Brain pericyte (primary cell): Measurements from ENCODE around the gene CDC34.
"Not testable (repeated sequence)": the region's sequence is repeated elsewhere in the genome, so short reads cannot be mapped to it uniquely, and the experiment has no call there.

Experiments used
- DNase-seq: peaks from one replicate; pipeline ENCODE4 v3.0.0-alpha.2; 2012; ENCODE audit warnings: low read depth, low spot score

CDC34 gene

GRCh38 chr19:573519-573825 is 41.9 kb downstream of the CDC34 start:
- no peak for DNase-seq

- no peak for DNase-seq
Observed at GRCh38 chr19:574658-575526, 43.3 kb downstream of the CDC34 start.

DNA sequence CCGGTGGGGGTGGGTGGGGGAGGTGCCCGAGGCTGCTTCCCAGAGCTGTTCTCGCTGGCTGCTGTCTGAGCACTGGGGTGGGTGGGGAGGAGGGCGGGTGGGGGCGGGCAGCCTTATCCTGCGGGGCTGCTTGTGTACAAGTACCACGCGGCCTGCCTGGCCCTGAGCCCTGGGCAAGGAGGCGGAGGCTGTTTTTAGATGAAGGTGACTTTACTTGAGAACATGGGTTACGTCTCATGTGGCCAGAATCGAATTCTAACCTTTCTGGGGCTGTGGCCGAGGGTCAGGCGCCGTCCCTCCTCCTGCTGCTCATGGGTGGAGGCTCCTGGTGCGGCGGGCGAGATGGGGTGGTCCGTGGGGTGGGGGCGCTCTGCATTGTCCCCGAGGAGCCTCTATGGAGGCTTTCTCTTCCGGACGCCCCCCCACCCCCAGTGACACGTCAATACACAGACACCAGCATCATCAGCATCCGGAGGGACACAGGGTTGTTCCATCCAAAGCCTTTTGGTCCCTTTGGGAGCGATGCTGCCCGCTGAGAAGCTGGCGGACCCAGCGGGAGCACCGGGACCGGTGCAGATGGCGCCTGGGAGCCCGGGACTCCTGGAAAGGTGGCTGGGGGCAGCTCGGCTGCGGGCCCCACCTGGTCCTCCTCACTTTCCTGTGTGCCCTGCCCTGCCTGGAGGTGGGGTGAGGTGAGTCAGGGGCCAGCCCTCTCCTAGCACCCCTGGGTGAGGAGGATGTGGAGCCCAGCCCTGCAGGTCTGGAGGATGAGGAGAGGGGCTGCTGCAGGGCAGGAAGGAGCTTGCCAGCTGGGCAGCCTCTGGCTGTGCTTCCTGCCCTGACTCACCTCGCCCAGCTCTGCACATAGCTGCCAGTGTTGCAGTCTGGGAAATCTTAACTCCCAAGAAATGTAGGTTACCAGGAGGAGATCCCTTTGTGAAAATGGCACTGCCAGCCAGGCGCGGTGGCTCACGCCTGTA is 44.3 kb downstream of the CDC34 start:
- no peak for DNase-seq

- DNase-seq, result no peak
Observed at GRCh38 chr19:576768-577438, 45.3 kb downstream of the CDC34 start.

DNA sequence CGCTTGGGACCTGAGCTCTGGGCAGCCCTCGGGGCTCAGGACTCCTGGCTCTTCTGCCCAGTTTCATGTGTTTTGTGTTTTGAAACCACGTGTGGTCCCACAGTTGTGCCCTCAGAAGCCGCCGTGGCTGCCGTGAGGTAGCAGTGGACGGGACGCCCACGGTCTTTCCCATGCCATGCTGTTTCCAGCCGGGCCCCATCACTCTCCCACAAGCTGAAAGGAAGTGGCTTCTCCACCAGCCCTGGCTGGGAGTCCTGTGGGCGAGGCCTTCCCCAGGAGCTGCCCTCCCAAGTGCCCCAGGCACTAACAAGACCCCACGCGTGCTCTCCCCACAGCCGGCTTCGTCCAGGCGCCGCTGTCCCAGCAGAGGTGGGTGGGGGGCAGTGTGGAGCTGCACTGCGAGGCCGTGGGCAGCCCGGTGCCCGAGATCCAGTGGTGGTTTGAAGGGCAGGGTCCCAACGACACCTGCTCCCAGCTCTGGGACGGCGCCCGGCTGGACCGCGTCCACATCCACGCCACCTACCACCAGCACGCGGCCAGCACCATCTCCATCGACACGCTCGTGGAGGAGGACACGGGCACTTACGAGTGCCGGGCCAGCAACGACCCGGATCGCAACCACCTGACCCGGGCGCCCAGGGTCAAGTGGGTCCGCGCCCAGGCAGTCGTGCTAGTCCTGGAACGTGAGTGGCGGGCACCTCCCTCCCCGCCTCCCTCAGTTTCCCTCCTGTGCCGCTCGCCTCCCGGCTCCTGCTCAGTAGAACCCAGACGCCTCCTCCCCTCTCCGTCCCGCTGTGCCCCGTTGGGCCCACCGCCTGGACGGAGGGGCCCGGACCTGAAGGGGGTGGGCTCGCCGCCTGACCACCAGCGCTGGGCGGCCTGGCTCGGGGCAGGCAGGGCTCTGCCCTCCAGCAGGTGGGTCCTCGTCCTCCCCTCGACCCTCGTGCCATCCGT is 46.2 kb downstream of the CDC34 start:
- DNase-seq, result no peak

DNA sequence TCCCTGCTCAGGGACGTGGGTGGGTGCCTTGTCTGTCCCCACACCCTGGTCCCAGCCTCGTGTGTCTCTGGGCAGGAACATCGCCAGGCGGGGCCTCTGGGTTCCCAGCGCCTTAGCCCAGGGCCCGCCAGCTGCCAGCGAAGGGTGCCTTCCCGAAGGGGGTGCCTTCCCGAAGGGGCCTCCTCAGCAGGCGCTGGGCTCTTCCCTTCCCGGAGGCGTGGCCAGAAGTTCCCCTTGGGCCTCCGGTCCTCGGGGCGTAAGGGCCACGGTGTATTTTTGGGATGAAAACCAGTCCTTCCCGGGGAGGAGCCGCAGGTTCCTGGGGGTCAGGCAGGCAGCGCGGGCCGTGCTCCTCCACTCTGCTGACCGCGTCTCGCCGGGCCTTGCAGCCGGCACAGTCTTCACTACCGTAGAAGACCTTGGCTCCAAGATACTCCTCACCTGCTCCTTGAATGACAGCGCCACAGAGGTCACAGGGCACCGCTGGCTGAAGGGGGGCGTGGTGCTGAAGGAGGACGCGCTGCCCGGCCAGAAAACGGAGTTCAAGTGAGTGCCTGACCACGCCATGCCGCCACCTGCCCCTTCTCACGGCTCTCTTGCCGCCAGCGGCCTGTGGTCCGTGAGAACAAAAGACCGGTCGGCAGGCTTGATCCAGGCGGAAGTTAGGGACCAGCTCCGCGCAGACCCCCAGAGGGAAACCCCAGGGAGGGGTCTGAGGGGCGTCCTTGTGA is 47.7 kb downstream of the CDC34 start:
- DNase-seq, result no peak

GRCh38 chr19:579842-580155 is 48.2 kb downstream of the CDC34 start:
- no peak for DNase-seq

GRCh38 chr19:580274-580835 is 48.8 kb downstream of the CDC34 start:
- DNase-seq, result no peak

DNA sequence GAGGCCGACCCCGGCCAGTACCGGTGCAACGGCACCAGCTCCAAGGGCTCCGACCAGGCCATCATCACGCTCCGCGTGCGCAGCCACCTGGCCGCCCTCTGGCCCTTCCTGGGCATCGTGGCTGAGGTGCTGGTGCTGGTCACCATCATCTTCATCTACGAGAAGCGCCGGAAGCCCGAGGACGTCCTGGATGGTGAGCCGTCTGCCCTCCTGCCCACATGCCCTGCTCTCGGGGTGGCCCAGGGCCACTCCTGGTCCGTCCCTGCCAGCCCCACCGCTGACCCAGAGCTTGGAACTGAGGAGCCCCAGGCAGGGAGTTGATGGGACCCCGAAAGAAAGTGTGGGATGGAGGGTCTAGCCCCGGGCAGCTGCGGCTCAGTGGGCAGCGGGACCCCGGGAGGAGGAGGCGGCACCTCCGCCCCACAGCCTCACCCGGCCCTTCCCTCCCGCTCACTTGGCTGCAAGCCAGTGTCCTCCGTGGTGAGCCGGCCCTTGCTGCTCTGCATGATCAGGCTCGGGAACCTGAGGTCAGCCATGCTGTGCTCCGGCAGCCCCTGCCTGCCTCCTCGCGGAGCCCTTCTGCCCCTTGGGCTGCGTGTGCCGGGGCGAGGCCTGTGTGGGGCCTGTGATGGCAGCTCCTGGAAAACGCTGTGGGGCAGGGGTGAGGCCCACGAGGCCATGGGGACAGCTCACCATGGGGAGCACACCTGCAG is 50.0 kb downstream of the CDC34 start:
- DNase-seq, result no peak

DNA sequence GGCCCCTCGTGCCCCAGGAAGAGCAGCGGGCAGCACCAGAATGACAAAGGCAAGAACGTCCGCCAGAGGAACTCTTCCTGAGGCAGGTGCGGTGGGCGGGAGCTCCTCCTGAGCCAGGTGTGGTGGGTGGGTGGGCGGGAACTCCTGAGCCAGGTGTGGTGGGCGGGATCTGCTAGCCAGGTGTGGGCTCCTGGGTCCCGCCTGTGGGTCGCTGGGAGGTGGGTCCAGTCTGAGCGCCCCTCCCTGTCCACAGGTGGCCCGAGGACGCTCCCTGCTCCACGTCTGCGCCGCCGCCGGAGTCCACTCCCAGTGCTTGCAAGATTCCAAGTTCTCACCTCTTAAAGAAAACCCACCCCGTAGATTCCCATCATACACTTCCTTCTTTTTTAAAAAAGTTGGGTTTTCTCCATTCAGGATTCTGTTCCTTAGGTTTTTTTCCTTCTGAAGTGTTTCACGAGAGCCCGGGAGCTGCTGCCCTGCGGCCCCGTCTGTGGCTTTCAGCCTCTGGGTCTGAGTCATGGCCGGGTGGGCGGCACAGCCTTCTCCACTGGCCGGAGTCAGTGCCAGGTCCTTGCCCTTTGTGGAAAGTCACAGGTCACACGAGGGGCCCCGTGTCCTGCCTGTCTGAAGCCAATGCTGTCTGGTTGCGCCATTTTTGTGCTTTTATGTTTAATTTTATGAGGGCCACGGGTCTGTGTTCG is 51.1 kb downstream of the CDC34 start:
- DNase-seq, result no peak

GRCh38 chr19:583198-583967 is 51.8 kb downstream of the CDC34 start:
- DNase-seq, result no peak

DNA sequence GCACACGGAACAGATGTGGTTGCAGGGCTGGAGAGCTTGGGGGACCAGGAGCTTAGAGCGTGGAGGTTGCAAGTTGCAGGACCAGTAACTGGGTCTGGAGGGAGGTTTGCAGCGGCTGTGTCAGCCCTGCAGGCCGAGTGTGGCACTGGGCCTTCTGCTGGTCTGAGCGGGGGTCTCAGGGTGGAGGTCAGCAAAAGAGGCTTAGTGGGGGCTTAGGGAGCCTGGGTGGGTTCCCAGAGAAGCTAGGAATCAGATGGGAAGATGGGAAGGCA is 52.3 kb downstream of the CDC34 start:
- DNase-seq, result no peak

DNA sequence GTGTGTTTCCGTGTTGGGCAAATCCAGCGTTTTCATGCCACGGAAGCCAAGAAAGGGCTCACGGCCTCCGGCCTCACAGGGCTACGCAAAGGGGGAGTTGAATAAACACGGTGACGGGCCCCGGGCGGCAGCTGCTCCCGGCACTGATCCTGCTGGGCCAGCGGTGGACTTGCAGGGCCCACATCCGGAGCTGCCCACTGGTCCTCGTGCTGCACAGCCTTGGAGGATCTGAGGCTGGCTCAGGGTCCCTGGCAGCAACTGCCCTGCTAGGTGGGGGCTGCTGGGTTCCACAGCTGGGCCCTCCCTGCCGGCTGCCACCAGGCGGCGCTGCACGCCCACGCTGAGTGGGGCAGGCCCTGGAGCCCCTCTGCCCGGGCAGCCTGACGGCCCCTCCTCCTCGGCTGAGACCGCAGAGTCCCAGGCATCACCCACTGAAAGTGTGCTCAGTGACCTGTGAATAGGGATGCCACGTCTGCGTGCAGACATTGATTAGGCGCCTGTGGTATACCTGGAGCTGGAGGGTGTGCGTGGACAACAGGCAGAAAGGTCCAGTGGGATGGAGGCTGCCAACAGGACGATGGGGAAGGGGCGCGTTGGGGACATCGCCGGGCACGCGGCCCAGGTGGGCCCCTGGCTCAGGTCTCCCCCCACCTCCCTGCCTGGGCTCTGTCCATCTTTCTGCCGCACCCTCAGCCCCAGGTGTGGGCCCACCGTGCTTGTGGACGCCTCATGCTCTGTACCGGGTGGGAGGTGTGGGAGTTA is 52.9 kb downstream of the CDC34 start:
- no peak for DNase-seq

GRCh38 chr19:585146-585545 is 53.6 kb downstream of the CDC34 start:
- DNase-seq, result not testable (repeated sequence)

GRCh38 chr19:585551-586110 is 54.1 kb downstream of the CDC34 start:
- DNase-seq, result no peak

DNA sequence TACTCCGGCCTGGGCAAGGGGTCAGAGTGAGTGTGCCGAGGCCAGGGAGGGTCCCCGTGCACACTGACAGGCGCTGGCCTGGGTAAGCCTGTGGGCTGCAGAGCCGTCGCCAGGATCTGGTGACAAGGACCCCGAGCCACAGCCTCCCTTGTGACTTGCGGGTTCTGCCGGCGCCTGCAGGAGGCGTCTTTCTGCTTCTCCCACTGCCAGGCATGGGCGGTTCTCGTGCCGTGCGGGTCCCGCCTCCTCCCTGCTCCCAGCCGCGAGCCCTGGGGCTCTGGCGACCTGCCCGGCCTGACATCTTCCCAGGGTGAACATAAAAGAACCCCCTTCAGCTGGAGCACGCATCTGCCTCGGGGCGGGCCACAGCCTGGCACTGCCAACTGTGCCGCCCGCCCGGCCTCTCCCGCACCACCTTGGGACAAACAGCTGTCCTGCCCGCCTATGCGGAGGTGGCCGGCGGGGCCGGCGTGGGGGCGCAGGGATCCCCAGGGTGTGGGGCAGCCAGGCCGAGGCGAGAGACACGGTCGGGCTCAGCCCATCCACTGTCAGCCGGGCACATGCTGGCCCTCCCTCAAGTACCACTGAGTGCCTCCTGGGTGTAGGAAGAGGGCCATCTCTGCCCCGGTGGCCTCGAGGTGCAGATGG is 56.7 kb downstream of the CDC34 start:
- DNase-seq, result peak; percentile 77
